HFF-Myc (cell line): ENCODE results near the gene PTPN22.

Experiments
- DNase-seq: peaks from one replicate; pipeline ENCODE4 v3.0.0-alpha.2; 2011; ENCODE audit warnings: low read depth; ENCODE audit errors: extremely low read depth
- H3K4me3 ChIP-seq: replicated peaks from 2 replicates; pipeline ENCODE4 v1.5.1; 2011; ENCODE audit warnings: low read depth, mild to moderate bottlenecking, control low read depth, low read length
- CTCF ChIP-seq: IDR thresholded peaks from 2 replicates; pipeline ENCODE4 v1.5.1; 2012; ENCODE audit warnings: mild to moderate bottlenecking, low read depth, low read length, control low read depth; ENCODE audit errors: missing control alignments

The PTPN22 gene

DNA sequence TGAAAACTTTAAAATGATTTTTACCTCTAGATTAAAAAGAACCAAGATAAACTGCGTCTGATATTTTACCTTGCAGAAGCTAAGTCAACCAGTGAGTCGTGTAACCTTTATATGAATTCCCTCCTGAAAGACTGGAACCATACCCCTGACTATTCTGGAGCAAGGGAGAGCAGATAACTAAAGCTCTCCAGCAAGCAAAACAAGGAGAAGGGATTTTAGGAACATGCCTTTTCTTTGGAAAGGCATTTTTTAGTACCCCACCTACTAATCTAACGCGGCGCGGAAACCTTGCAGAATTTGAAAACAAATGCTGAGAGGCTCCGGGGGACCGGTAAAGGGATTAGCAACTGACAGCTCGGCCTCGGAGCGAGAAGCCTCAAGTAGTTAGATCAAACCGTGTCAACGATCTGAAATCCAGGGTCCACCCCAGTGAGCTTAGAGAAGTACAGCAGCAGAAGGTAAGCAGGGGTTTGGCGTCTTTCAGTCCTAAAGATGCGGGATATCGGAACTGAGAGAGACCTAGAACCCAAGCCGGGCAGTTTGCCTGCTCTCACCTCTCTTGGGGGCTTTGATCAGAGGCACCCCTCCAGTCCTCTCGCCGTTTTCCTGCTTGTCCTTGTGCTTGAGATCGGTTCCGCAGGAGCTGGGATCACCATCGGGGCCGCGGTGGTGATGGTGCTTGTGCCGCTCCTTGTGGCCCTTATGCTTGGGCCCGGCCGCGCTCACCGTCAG lies 60.2 kb downstream of the PTPN22 start:
- H3K4me3 ChIP-seq: peak overlapping the region; percentile 70
- TF ChIP-seq CTCF: no peak
- DNase-seq: no peak

GRCh38 chr1:113809670-113810602 lies 61.6 kb downstream of the PTPN22 start:
- DNase-seq: no peak
- TF ChIP-seq CTCF: no peak
- peak overlapping the region; percentile 70 for H3K4me3 ChIP-seq

DNA sequence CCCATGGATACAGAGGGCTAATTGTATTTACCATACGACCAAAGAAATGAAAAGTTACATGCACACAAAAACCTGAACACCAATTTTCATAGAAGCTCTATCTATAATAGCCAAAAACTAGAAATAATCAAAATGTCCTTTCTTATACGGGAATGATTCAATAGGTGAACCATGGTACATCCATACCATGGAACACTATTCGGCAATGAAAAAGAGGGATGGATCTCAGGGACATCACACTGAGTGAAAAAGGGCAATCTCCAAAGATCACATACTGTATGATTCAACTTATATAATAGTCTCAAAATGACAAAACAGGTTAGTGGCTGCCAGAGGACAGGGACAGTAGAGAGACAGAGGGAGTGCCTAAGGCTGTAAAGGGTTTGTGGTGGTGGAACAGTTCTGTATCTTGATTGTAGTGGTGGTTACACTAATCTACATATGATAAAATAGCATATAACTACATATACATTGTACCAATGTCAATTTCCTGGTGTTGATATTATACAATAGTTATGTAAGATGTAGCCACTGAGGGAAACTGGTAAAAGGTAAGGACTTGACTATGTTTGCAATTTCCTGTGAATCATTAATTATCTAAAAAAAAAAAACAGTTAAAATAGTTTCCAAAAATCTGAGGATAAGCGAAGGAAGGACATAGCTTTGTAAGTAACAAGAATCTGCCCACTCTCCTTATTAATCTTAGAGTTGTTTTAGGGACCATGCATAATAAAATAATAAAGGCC lies 62.9 kb downstream of the PTPN22 start:
- H3K4me3 ChIP-seq: no peak overlapping the region

DNA sequence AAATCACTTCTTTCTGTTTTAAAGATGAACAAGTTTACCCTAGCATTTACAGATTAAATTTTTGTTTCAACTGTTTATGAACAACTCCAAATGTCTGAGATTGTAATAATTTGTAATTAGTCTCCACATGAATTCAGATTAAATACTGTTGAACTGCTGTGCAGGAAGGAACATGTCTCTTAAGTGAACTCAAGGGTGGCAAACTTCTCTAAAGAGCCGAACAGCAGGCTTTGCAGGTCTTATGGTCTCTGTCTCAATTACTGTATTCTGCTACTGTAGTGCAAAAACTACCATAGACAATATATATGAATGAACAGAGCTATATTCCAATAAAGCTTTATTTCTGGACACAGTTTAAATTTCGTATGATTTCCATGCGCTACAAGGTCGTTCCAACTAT lies 65.9 kb downstream of the PTPN22 start:
- no peak for TF ChIP-seq CTCF
- H3K4me3 ChIP-seq: no peak overlapping the region
- no peak for DNase-seq

More for the DNA sequence above, 62.9 kb downstream of the PTPN22 start:
- no peak for DNase-seq
- no peak for TF ChIP-seq CTCF

GRCh38 chr1:113805256-113805531 lies 66.3 kb downstream of the PTPN22 start:
- no peak for DNase-seq
- TF ChIP-seq CTCF: no peak
- H3K4me3 ChIP-seq: no peak overlapping the region

GRCh38 chr1:113804421-113805255 lies 66.9 kb downstream of the PTPN22 start:
- no peak for TF ChIP-seq CTCF
- H3K4me3 ChIP-seq: no peak overlapping the region
- no peak for DNase-seq
